22Rv1 (cell line): ENCODE data around the gene FAM221B.

Source experiments
- H3K27ac ChIP-seq: fragments of 450-650 bp; 2 replicates; pipeline ENCODE4 v1.5.1; 2017
- CTCF ChIP-seq: fragments of 450-650 bp; IDR thresholded peaks from 2 replicates; pipeline ENCODE4 v1.5.1; 2017; ENCODE audit warnings: mild to moderate bottlenecking
- ZFX ChIP-seq: fragments of 450-650 bp; IDR thresholded peaks from 2 replicates; pipeline ENCODE4 v1.6.1; 2017; ENCODE audit warnings: antibody characterized with exemption, borderline replicate concordance

FAM221B gene

GRCh38 chr9:35795695-35796094 is 32.8 kb downstream of the FAM221B start:
- H3K27ac ChIP-seq = no peak overlapping the region
- no peak for TF ChIP-seq CTCF

- no peak overlapping the region for H3K27ac ChIP-seq
- no peak for TF ChIP-seq CTCF
- TF ChIP-seq ZFX = no peak
Observed at GRCh38 chr9:35793461-35793860, 35.1 kb downstream of the FAM221B start.

GRCh38 chr9:35792826-35793225 is 35.7 kb downstream of the FAM221B start:
- no peak overlapping the region for H3K27ac ChIP-seq
- no peak for TF ChIP-seq CTCF

- no peak overlapping the region for H3K27ac ChIP-seq
- no peak for TF ChIP-seq ZFX
- no peak for TF ChIP-seq CTCF
Observed at GRCh38 chr9:35792024-35792813, 36.3 kb downstream of the FAM221B start.

GRCh38 chr9:35791297-35791921 is 37.1 kb downstream of the FAM221B start, which contains the start of gene NPR2:
TSS of gene NPR2 (plus strand) at chr9:35791591. CDS start at chr9:35792409, 818 bp downstream.
- H3K27ac ChIP-seq = no peak within 1 kb of the TSS
- TF ChIP-seq CTCF = no peak
- TF ChIP-seq ZFX = no peak

- TF ChIP-seq ZFX = no peak
- TF ChIP-seq CTCF = peak; percentile 86
- H3K27ac ChIP-seq = no peak overlapping the region
Observed at GRCh38 chr9:35790385-35791296, 37.9 kb downstream of the FAM221B start.
